Activated CD4-positive, alpha-beta T cell treated with anti-CD3 and anti-CD28 coated beads, Interleukin-2, amount 50 U/mL, for 48 hours (primary cell): ENCODE data around the gene SYNE3.
"Not testable (repeated sequence)": the region's sequence is repeated elsewhere in the genome, so short reads cannot be mapped to it uniquely, and the experiment has no call there.

Source experiments
- DNase-seq, 2 experiments: peaks; one replicate each; pipeline ENCODE4 v3.0.0-alpha.2; 2020

SYNE3 gene

DNA sequence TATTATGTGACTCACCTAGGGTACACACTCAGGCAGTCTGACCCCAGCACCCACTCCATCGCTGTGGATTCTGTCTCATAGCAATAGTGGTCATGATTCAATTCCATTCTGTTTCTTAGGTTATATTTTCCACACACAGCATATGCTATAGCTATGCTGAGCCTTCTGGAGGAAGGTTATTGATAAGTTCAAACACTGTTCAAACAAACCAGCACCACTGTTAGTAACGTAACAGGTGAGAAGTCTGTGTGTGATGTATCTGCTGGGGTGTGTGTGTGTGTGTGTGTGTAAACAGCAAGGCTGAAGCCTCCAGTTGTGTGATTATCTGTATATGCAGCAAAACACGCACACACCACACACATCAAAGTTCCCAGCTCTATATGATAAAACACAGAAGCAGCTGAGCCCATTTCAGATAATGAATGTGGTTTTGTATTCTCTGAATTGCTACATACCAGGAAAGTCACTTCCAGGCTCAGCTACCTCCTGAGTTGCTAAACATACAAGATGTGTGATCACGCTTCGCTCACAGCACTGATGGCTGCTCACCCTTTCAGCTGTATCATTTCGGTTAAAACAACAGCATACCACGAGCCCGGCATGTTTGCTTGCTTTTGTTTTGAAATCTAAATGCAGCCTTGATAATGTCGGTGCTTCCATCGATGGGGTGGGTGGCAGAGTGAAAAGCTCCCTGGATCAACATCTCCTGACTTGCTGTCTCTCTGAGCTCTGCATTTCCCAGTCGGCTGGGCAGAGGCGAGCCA, 6.8 kb upstream of the SYNE3 start:
- peak; percentile 59 to 70 for DNase-seq

DNA sequence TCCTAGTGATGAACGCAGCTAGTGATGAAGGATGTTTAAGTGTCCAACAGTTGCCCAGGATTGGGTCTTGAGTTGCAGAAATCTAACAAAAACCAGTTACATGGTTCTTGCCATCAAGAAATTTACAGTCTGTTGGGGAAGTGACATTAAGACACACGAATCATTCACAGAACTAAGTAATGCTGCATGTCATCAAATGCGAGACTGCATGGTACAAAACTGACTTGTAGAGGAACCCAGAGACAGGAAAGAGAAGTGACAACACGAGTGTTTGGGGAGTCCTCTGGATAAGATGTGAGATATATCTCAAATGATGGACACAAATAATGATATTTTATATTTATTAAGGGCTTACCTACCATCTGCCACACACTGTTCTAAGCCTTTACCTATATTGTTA, 6.1 kb upstream of the SYNE3 start:
- no peak for DNase-seq

DNA sequence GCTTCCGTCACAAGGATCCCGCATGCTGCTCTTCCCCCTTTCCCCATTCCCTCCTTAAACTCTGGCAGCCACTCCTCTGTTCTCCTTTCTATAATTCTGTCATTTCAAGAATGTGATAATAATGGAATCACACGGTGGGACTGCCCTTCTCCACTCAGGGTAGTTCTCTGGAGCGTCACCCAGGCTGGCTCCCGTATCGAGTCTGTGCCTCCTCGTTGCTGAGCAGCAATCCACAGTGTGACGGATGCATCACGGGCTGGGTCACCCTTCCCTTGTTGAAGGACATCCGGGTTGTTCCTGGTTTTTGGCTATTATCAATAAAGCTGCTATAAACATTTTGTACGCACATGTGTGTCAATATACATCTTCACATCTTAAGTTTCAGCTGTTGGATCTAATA, 5.7 kb upstream of the SYNE3 start:
- DNase-seq: no peak

DNA sequence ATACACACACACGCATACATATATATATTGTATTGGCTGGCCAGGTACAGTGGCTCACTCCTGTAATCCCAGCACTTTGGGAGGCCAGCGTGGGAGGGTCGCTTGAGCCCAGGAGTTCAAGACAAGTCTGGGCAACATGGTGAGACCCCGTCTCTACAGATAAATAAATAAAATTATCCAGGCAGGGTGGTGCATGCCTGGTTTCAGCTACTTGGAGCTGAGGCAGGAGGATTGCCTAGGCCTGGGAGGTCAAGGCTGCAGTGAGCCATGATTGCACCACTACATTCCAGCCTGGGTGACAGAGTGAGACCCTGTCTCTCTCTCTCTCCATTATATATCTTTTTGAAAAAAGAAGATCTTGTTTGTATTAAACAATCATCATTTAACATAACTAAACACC, 4.6 kb upstream of the SYNE3 start:
- no peak for DNase-seq

DNA sequence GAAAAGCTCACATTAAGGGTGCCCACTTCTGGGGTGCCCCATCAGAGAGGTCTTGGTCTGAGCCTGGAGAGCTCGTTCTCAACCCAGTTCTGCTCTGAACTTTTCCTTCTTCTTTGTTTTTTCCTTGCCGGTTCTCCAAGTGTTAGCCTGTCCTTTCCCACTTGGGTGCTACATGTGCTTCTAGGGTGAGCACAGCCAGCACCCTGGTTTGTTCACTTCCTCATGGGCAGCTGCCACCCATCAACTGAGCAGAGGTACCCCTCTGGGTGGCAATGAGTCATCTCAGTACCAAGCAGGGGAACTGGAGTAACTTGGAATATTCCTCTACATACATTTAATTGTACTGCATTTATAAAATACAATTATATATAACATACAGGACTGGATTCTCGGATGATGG, 3.9 kb upstream of the SYNE3 start:
- peak in 1 of 2 experiments; percentile 19 for DNase-seq

DNA sequence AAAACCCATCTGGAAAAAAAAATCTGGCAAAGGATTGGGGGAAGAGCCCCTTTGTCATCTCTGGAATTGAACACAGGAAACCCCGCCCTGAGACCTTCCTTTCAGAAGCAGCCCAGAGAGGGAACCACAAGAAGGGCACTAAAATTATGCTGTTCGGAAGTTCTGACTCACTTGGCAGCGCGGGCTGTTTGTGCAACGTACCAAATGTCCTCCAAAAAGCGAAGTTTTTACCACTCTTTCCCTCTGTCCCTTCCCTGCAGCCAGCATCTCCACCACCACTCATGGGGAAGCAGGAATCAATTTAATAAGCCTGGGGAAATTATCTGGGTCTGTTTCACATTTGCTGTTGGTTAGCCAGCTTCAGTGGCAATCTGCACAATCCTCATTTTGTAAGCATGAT, 3.2 kb upstream of the SYNE3 start:
- peak; percentile 71 to 80 for DNase-seq

DNA sequence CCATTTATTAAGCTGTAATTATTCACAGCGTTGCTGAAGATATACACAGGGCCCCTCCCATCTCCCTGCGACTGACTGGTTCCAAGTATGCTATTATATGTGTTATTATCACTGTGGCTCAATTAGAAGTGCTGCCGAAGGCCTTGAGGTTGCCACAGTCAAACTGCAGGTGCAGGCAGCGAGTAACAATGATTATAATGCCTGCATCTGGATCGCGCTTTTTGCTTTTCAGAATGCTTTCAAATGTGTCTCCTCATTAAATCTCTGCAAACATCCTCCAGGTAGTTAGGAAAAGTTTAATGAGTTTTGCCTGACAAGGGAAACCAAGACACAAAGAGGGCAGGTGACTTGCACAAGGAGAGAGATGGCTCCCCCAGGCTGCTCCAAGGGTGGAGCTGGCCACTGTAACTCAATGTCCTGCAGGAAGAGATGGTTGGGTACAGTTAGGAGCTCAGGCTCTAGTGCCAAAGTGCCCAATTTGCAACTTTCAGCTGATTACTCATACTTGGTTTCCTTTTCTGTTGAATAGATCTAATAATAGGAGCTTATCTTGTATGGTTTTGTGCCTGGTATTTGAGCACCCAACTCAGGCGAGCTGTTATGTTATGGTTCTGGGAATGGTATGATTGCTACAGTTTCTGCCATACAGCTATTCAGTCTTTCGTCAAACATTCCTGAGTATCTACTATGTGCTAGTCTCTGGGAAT, 1.7 kb upstream of the SYNE3 start:
- no peak for DNase-seq

DNA sequence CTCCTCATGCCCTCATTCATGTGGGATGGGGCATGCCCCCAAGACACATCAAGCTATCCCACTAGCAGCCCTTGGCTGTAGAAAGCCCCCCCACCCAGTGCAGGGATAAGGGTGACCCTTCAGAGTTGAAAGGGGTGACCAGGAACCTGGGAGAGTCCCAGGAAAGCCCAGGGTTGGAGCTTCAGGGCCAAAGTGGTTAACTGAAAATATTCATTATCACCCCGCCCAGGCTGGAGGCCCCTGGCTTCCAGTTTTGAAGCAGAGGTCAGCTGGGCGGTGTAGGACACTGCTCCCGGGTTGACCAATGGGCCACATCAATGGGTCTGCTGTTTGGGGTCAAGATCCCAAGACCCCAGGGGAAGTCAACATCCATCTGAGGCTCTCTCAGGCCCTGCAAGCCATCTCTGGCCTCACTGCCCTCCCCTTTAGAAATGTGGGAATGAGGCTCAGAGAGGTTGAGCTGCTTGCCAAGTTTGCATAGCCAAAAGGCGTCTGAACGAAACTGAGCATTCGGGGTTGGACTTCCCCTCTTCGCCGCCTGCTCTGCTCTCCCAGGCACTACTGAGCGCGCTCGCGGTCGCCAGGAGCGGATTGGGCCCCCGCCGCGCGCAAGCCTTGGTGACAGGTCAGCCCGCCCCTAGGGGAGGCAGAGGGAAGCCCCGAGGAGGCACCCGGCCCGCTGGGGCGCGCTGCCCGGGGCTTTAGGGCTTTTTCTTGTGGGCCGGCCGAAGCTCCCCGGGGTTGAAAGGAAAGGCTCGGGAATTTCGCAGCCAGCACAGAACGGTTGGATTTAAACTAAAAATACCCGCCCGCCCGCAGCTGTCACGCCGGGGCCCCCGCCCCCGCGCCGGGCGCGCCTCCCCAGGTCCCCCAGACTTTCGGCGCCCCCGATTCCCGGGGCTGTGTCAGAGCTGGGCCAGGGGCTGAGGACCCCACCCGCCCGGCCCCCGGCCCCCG, 576 bp downstream of the SYNE3 start:
- peak; percentile 87 to 91 for DNase-seq

DNA sequence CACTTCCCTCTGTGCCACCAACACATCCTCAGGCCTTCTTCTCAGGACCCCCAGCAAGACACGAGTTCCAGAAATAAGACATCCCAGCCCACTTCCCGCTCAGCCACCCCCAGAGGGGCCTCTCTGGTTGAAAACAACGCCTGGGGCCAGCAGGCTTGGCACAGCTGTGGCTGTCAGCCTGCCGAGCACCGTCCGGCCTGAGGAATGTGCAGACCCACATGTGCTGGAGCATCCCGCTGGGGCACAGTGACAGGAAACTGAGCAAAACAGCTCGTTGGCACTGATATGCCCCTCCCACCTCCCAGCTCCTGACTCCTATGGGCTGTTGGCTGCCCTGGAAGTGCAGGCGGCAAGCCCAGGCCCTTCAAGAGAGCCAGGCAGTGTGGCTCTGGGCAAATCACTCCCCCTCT, 1.4 kb downstream of the SYNE3 start:
- peak in 1 of 2 experiments; percentile 38 for DNase-seq

DNA sequence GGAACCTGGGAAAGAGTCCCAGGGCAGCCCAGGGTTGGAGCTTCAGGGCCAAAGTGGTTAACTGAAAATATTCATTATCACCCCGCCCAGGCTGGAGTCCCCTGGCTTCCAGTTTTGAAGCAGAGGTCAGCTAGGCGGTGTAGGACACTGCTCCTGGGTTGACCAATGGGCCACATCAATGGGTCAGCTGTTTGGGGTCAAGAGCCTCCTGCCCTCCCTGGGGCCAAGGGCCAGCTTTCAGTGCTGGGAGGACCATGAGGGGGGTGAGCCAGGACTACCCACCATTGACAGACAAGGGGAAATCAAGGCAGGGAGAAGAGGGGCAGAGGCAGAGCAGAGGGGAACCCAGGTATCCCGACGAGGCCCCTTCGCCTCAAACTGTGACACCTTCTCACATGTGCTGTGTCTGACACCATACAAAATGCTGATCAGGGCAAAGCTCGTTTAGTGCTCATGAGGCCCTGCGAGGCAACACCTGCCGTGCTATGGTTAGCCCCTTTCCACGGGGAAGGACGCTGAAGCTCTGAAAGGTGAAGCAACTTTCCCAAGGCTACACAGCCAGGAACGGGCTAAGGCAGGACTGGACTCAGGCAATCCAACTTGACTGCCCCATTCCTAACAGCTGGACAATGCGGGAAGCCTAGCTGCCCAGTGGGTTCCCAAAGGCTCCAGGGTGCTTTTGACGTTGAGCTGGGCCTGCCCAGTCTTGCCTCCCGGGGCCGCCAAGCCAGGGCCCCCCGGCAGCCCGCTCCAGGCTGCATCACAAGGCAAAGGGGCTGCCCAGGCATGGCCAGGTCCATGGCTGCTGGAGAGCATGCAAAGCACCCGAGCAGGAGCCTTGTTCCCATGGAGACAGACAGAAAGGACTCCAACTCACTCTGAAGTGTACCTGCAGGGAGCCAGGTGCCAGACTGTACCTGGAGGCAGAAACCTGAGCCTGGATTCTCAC, 2.0 kb downstream of the SYNE3 start:
- no peak for DNase-seq

DNA sequence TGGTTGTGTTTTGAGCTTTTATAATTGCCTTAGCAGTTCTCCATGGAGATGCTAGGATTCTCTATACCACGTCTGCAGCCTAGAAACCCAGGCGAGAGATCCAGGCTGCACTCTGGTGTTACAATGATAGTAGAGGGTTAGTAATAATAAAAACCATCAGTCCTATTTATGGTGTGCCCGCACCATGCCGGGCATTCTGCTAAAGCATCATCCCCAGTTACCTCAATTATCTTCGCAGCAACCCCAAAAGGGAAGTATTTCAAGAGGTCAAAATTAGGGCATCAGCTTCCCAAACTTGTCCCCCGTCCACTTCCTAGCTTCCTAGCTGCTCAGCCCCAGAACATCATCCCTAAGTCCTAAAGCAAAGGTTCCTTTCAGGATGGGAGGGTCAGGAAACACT, 3.2 kb downstream of the SYNE3 start:
- DNase-seq: no peak

DNA sequence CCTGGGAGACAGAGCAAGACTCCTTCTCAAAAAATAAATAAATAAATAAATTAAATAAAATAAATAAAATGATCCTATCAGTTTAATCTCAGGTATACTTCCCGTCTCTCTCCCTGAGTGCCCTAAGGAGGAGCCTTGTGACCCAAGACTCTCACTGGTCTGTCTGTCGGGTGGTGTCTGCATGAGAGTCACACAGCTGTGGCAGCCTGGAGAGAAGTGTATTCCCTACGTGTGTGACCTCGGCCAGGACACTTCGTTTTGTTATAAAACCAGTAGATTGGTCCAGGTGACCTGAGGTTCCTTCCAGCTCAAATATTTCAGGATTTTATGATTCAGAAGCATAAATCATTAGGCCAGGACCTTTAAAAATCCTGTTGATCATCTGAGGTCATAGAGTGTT, 4.8 kb downstream of the SYNE3 start:
- no peak for DNase-seq

DNA sequence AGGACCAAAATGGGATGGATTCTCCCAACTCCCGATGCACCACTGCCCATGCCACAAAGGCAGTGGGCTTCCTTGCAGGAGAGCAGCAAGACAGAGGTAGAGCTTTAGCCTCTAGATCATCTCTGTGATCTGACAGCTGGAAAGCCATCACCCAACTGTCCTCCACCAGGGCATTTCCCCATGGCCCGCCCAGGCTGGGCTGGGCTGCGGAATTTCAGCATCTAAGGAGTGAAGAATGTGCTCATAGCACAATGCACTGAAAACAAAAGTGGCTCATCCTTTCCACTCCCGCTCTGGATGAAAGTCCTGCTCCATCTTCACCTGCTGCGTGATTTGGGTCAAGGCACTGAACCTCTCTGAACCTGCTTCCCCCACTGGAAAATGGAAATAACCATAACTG, 5.6 kb downstream of the SYNE3 start:
- no peak for DNase-seq

DNA sequence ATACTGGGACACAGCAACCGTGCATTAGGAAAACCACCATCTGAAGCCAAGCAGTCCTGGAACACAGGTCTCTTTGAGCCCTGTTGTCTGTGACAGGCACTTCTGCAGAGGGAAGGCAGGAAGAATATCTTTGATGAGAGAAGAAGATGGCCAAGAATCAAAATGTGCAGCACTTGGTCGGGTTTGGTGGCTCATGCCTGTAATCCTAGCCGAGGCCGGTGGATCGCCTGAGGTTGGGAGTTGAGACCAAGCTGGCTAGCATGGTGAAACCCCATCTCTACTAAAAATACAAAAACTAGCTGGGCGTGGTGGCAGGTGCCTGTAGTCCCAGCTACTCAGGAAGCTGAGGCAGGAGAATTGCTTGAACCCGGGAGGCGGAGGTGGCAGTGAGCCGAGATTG, 6.1 kb downstream of the SYNE3 start:
- DNase-seq: not testable (repeated sequence)

DNA sequence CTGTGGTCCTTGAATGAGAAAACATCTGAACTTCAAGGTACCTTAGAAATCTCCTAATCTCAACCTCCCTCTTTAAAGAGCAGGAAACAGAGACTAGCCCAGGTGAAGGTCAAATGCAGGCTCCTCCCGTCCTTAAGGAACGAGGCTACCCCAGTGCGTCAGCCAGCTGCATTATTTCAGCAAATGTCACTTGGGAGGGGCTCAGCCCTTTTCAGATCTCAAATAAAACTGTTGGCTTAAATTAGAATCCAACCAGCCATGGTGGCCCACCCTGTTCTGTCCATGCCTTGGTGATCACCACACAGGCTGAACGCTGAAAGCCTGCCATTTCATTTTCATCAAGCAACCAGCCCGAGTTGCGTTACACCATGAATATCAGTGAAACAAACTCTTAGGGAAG, 7.0 kb downstream of the SYNE3 start:
- no peak for DNase-seq

DNA sequence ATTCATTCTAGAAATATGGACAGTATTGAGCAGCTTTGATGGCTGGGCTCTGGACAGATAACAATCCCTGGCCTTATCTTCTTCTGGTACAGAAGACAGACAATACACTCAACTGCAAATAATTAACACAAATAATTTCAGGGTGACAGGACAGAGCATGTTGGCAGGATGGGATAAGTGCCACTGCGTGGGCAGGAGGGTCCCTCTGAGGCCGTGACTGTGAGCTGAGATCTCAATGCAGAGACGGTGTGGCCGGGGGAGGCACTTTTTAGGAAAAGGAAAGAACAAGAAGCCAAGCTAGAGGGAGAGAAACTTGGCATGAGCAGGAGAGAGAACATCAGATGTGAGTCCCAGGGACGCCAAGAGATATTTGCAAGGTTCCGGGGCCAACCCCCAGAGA, 8.1 kb downstream of the SYNE3 start:
- DNase-seq: no peak

DNA sequence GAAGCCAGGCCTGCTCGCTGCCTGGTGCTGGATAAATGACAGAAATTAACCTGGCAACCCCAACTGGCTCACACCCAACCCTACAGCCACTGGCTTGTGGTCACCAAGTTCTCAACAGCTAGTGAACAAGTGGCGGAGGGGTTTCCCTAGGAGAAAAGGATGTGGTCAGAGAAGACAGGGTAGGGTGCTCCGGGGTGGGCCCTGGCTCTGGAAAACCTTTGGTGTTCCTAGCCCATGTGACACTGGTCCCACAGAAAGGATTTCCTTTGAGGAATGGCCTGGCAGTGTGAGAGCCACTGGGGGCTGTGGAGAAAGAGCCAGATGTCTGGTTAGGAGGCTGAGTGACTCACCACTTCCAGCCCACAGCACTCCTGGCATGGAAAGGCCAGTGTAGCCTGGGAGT, 8.7 kb downstream of the SYNE3 start:
- DNase-seq: no peak

DNA sequence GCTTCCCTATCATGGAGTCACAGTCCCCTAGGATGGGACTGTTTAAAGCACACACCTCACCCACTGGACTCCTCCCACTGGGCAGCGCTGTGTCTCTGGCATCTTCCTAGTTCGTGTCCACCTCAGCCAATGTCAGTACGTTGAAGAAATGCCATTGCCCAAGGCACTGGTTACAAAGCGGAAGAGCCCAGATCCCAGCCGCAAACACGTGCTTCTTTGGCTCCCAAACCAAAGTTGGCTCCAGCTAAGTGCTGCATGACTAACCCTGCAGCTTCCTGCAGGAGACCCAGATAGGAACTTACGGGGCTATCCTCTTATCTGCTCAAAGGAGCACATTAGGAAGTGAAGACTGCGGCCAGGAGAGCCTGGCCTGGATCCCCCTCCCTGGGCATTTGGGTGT, 9.3 kb downstream of the SYNE3 start:
- DNase-seq: no peak

DNA sequence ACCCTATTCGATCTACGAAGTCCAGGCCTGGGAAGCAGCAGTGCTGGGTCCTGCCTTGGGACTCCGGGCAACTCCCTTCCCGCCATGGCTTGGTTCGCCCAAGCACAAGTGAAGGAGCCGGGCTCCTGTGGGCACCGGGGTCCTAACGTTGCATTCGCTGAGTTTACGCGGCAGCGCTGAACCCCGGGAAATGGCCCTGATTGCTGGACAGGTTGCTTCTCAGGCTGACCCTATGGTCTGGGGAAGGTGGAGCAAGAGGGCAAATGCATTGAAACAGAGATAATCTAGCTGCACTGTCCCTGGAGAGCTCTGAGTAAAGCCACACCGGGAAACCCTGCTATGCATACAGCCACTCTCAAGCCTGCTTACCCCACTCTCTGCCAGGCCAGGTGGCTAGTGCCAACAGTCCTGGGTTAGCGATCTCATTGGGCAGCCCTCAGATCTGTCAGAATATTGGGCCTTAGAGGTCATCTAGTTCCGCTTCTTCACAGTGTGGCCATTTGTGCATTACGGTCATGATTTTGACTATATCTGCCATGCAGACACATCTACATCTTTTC, 11.3 kb downstream of the SYNE3 start:
- DNase-seq: no peak

DNA sequence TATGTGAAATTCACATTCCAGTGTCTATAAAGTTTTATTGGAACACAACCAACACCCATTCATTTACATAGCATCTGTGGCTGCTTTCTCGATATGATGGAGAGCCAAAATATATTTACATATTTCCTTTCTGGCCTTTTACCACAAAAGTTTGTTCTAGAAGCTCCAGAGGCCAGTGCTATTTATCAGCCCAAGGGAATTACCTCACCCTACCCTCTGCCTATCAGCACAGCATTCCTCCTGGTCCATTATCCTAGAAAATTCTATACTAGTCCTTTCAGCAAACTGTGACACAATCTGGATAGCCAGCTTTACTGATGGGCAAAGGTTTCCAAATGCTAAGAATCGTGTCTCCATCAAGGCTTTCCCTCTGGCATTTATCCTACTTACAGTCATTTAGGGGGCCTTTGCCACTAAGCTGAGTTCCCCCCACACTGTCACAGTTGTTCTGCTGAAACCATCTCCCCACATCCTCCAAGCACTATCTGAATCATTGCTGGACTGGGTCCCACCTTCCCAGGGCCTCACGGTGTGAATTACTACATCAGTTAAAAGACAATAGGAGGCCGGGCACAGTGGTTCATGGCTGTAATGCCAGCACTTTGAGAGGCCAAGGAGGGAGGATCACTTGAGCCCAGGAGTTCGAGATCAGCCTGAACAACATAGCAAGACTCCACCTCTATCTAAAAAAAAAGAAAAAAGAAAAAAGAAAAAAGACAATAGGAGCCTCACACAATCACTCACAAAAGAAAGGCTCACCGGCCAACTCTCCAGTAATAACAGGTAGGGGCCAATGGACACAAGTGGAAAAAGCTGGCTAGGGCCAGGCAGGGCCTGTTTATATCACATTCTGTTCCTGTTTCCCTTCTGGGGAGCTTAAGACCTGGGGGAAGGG, 12.1 kb downstream of the SYNE3 start:
- DNase-seq: peak in 1 of 2 experiments; percentile 53
